BE2C (cell line): ENCODE results near the gene ADK.

Experiments used
- DNase-seq: peaks from one replicate; pipeline ENCODE4 v3.0.0-alpha.2; 2020
- H3K27me3 ChIP-seq: fragments of 250-450 bp; sonication (Bioruptor Pico); 2 replicates; pipeline ENCODE4 v1.5.1; 2020; ENCODE audit warnings: mild to moderate bottlenecking
- H3K36me3 ChIP-seq: fragments of 250-450 bp; sonication (Bioruptor Pico); 2 replicates; pipeline ENCODE4 v1.5.1; 2020; ENCODE audit warnings: mild to moderate bottlenecking
- H3K4me1 ChIP-seq: fragments of 250-450 bp; sonication (Bioruptor Pico); 2 replicates; pipeline ENCODE4 v1.5.1; 2020
- H3K4me3 ChIP-seq: 2 replicates; pipeline ENCODE4 v1.5.1; 2011; ENCODE audit warnings: low read depth, low read length
- H3K9me3 ChIP-seq: fragments of 250-450 bp; sonication (Bioruptor Pico); 2 replicates; pipeline ENCODE4 v1.5.1; 2020
- TF ChIP-seq, protein P1 (sequence below): IDR thresholded peaks from 2 replicates; pipeline ENCODE4 v1.5.1; 2012; ENCODE audit warnings: mild to moderate bottlenecking, low read depth, low read length

Gene ADK

DNA sequence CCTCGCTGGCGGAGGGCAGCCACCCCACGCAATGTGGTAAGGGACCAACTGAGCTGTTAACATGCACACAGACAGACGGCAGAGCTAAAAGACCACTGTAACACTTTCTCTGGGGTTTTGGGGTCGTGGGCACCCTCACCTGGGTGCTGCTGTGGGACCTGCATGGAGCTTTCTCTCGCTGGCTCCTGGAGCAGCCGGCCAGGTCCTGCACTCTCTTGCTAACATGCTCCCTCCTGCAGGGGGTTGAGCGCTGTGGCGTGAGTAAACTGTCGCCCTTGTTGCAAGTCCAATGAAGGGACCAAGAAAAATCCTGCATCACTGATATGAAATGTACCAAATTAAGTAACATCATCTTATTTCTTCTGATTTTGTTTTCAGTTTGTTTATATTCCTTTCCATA, 92.0 kb downstream of the ADK start:
- no peaks in the 10 kb centered on the region for H3K27me3 ChIP-seq

DNA sequence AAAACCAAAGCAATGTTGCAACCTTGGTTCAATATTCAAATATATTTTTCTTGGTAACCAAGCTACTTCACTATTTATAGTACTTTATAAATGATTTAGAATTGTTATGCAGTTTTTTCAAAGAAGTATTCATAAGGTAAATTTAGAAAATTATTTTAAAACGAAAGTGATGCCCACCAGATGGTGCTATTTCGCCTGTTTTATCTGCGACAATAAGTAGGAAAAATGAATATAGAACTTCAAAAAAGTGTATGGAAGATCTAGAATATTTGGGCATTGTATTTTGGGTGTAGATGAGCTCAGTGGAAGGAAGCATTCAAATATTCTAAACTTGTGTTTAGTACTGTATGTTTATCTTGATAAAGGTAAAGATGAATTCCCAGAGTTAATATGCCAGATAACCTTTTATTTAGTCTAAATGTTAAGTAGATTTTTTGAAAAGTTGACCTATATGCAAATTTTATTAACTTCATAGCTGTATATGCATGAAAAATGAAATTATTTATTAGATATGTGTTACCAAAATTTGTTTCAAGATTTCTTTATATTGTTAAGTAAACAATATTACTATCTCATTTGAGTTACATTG, 93.2 kb downstream of the ADK start:
- no peaks in the 10 kb centered on the region; the same call in 1 of the 2 replicates for H3K36me3 ChIP-seq
- no peaks in the 10 kb centered on the region for H3K27me3 ChIP-seq
- H3K4me3 ChIP-seq, result no peak overlapping the region
- no peaks in the 10 kb centered on the region for H3K9me3 ChIP-seq
- H3K4me1 ChIP-seq, result no peaks in the 10 kb centered on the region
- TF ChIP-seq, protein P1, sequence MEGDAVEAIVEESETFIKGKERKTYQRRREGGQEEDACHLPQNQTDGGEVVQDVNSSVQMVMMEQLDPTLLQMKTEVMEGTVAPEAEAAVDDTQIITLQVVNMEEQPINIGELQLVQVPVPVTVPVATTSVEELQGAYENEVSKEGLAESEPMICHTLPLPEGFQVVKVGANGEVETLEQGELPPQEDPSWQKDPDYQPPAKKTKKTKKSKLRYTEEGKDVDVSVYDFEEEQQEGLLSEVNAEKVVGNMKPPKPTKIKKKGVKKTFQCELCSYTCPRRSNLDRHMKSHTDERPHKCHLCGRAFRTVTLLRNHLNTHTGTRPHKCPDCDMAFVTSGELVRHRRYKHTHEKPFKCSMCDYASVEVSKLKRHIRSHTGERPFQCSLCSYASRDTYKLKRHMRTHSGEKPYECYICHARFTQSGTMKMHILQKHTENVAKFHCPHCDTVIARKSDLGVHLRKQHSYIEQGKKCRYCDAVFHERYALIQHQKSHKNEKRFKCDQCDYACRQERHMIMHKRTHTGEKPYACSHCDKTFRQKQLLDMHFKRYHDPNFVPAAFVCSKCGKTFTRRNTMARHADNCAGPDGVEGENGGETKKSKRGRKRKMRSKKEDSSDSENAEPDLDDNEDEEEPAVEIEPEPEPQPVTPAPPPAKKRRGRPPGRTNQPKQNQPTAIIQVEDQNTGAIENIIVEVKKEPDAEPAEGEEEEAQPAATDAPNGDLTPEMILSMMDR, result peak; percentile 50
- DNase-seq, result peak; percentile 26

More for the DNA sequence above, 92.0 kb downstream of the ADK start:
- H3K36me3 ChIP-seq, result no peaks in the 10 kb centered on the region; the same call in 1 of the 2 replicates
- TF ChIP-seq, protein P1, result no peak
- no peak overlapping the region for H3K4me3 ChIP-seq
- H3K4me1 ChIP-seq, result no peaks in the 10 kb centered on the region
- DNase-seq, result no peak
- H3K9me3 ChIP-seq, result no peaks in the 10 kb centered on the region

GRCh38 chr10:74244807-74245206, 93.8 kb downstream of the ADK start:
- H3K9me3 ChIP-seq, result no peaks in the 10 kb centered on the region
- H3K4me3 ChIP-seq, result no peak overlapping the region
- no peak for DNase-seq
- TF ChIP-seq, protein P1, result no peak
- no peaks in the 10 kb centered on the region for H3K27me3 ChIP-seq
- H3K36me3 ChIP-seq, result no peaks in the 10 kb centered on the region; the same call in 1 of the 2 replicates
- H3K4me1 ChIP-seq, result no peaks in the 10 kb centered on the region

- Histone ChIP-seq H3K27me3 (no peaks in the 10 kb centered on the region), H3K36me3 (no peaks in the 10 kb centered on the region; the same call in 1 of the 2 replicates), H3K4me1 (no peaks in the 10 kb centered on the region), H3K9me3 (no peaks in the 10 kb centered on the region), H3K4me3 (no peak overlapping the region)
- no peak for DNase-seq
- TF ChIP-seq, protein P1, result no peak
Observed at GRCh38 chr10:74246495-74246894, 95.5 kb downstream of the ADK start.

GRCh38 chr10:74249865-74250264, 98.8 kb downstream of the ADK start:
- DNase-seq, result no peak
- no peaks in the 10 kb centered on the region; the same call in 1 of the 2 replicates for H3K36me3 ChIP-seq
- no peaks in the 10 kb centered on the region for H3K9me3 ChIP-seq
- H3K4me1 ChIP-seq, result no peaks in the 10 kb centered on the region
- H3K27me3 ChIP-seq, result no peaks in the 10 kb centered on the region
- TF ChIP-seq, protein P1, result no peak
- no peak overlapping the region for H3K4me3 ChIP-seq

DNA sequence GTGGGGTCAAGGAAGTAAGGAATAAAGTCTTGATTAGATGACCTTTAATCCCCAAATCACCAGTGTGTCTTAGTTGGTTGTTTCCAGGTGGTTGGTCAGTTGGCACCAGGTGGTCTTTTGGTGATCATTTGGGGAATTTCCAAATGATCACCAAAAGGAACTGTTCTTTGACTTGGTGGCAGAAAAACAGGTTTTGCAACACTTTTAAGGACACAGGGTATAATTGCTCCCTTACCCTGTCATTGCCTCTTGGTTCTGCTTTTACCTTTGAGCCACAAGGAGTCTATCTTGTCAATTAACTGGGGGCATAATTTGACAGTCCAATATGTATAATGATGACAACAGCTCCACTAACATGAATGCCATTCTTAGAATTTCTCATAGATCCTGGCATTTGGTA, 104.2 kb downstream of the ADK start:
- DNase-seq, result no peak
- Histone ChIP-seq H3K9me3 (no peaks in the 10 kb centered on the region), H3K36me3 (no peaks in the 10 kb centered on the region), H3K4me1 (peaks cover 4% of the 10 kb centered on the region; the same call in 1 of the 2 replicates), H3K27me3 (no peaks in the 10 kb centered on the region), H3K4me3 (no peak overlapping the region)
- TF ChIP-seq, protein P1, result no peak
